Thoracic aorta (tissue), 2 donors: ENCODE results near the gene USP36. TPM values are rescaled to one million over a fixed set of nuclear protein-coding genes. Genes with fewer than 3 reads are reported as not detected.
"Not testable (repeated sequence)": the region's sequence is repeated elsewhere in the genome, so short reads cannot be mapped to it uniquely, and the experiment has no call there.

ENCODE experiments used
- ATAC-seq: fragments of 150-250 bp; one replicate; pipeline ENCODE4 v1.8.0; 2017; ENCODE audit warnings: low read depth; ENCODE audit not compliant: insufficient number of reproducible peaks, low FRiP score
- DNase-seq: peaks from one replicate; pipeline ENCODE4 v3.0.0-alpha.2; 2020; ENCODE audit warnings: low spot score
- H3K27ac ChIP-seq, 2 donors: fragments of 200-600 bp; sonication (generic); 1 replicate in 1 of 2; 2 replicates in 1 of 2; pipeline ENCODE4 v1.5.1; 2016; ENCODE audit warnings: mild to moderate bottlenecking in 2 of 2, moderate library complexity in 2 of 2
- H3K27me3 ChIP-seq: fragments of 200-600 bp; sonication (generic); replicated peaks from 2 replicates; pipeline ENCODE4 v1.6.0; 2016; ENCODE audit warnings: mild to moderate bottlenecking; ENCODE audit not compliant: insufficient read depth
- H3K36me3 ChIP-seq: fragments of 200-600 bp; sonication (generic); one replicate; pipeline ENCODE4 v1.5.1; 2016
- H3K4me1 ChIP-seq, 2 donors: fragments of 200-600 bp; sonication (generic); 1 replicate in 1 of 2; 2 replicates in 1 of 2; pipeline versions ENCODE4 v1.5.1 to v1.6.0; 2016; ENCODE audit warnings: low read depth in 2 of 2, mild to moderate bottlenecking in 1 of 2; ENCODE audit not compliant: control insufficient read depth in 1 of 2
- H3K4me3 ChIP-seq: fragments of 200-600 bp; sonication (generic); 2 replicates; pipeline ENCODE4 v1.5.1; 2016; ENCODE audit warnings: mild to moderate bottlenecking
- H3K9me3 ChIP-seq: fragments of 200-600 bp; sonication (generic); 2 replicates; pipeline ENCODE4 v1.5.1; 2016
- total RNA-seq, 2 donors: library from RNA; depleted of rRNA; stranded (reverse); fragments of >200 nt; gene quantifications; one replicate each; pipeline versions ENCODE4 v1.1.0 to v1.2.3, GENCODE V29; 2016
- TF ChIP-seq, protein P1 (sequence below): fragments of 200-600 bp; sonication (generic); IDR thresholded peaks from one replicate; pipeline ENCODE4 v1.5.1; 2019; ENCODE audit warnings: antibody characterized with exemption

Gene USP36
- total RNA-seq, 2 donors from 2014 or later: 40.3 to 95.9 TPM

- TF ChIP-seq, protein P1, sequence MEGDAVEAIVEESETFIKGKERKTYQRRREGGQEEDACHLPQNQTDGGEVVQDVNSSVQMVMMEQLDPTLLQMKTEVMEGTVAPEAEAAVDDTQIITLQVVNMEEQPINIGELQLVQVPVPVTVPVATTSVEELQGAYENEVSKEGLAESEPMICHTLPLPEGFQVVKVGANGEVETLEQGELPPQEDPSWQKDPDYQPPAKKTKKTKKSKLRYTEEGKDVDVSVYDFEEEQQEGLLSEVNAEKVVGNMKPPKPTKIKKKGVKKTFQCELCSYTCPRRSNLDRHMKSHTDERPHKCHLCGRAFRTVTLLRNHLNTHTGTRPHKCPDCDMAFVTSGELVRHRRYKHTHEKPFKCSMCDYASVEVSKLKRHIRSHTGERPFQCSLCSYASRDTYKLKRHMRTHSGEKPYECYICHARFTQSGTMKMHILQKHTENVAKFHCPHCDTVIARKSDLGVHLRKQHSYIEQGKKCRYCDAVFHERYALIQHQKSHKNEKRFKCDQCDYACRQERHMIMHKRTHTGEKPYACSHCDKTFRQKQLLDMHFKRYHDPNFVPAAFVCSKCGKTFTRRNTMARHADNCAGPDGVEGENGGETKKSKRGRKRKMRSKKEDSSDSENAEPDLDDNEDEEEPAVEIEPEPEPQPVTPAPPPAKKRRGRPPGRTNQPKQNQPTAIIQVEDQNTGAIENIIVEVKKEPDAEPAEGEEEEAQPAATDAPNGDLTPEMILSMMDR: no peak
- Histone ChIP-seq H3K36me3 (no peaks in the 10 kb centered on the region), H3K27me3 (no peaks in the 10 kb centered on the region), H3K27ac (no peak overlapping the region), H3K9me3 (no peaks in the 10 kb centered on the region), H3K4me3 (no peak overlapping the region), H3K4me1 (no peaks in the 10 kb centered on the region)
- no peak for ATAC-seq
- no peak for DNase-seq
Observed at GRCh38 chr17:78783711-78784324, 56.8 kb downstream of the USP36 start.

DNA sequence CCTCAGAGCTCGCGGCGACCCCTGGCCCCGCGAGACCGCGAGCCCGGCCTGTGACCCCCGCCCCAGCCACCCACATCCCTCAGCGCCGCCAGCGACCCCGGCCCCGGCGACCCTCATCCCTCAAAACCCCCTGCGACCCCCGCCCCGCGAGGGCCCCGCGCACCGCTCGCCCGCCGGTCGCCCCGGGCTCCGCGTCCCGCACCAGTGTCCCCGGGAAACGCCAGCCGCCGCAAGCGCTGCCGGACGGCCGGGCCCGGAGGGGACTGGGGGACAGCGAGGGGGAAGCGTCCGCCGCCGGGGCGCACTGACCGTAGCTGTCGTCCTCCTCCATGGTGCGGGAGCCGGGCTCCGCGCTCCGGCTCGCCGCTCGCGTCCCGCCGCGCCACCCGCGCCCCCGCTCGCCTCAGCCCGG is 58.7 kb downstream of the USP36 start, which contains the start of gene CYTH1:
CYTH1 (minus strand) TSS at position 381 of the 412 bp plus-strand sequence; CDS start at position 331, 50 bp downstream.
- Histone ChIP-seq H3K27ac (peak within 1 kb of the TSS; percentile 74 to 83), H3K4me1 (no peaks in the 10 kb centered on the region), H3K9me3 (no peaks in the 10 kb centered on the region), H3K4me3 (peak within 1 kb of the TSS; percentile 97), H3K36me3 (no peaks in the 10 kb centered on the region), H3K27me3 (no peaks in the 10 kb centered on the region)
- no peak for DNase-seq
- TF ChIP-seq, protein P1: no peak
- ATAC-seq: peak; percentile 12

GRCh38 chr17:78781104-78781892 is 59.3 kb downstream of the USP36 start:
- Histone ChIP-seq H3K9me3 (no peaks in the 10 kb centered on the region), H3K27ac (peak overlapping the region; percentile 74 to 83), H3K36me3 (no peaks in the 10 kb centered on the region), H3K4me3 (peak overlapping the region; percentile 97), H3K4me1 (no peaks in the 10 kb centered on the region), H3K27me3 (no peaks in the 10 kb centered on the region)
- no peak for ATAC-seq
- DNase-seq: no peak
- TF ChIP-seq, protein P1: no peak

DNA sequence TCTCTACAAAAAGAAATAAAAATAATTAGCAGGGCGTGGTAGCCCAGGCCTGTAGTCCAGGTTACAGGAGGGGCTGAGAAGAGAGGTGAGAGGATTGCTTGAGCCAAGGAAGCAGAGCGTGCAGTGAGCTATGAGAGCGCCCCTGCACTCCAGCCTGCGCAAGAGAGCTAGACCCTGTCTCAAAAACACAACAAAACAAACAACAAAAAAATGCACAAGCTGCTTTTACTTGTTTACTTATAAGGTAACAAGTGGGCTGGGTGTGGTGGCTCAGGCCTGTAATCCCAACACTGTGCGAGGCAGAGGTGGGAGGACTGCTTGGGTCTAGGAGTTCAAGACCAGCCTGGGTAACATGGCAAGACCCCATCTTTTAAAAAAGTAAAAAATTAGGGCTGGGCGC is 60.3 kb downstream of the USP36 start:
- no peaks in the 10 kb centered on the region for H3K4me1 ChIP-seq
- H3K27me3 ChIP-seq: no peaks in the 10 kb centered on the region
- H3K27ac ChIP-seq: peak overlapping the region in 1 of 2 donors; percentile 47
- no peak for DNase-seq
- peak overlapping the region; percentile 97 for H3K4me3 ChIP-seq
- no peak for ATAC-seq
- H3K36me3 ChIP-seq: no peaks in the 10 kb centered on the region
- TF ChIP-seq, protein P1: no peak
- H3K9me3 ChIP-seq: no peaks in the 10 kb centered on the region

DNA sequence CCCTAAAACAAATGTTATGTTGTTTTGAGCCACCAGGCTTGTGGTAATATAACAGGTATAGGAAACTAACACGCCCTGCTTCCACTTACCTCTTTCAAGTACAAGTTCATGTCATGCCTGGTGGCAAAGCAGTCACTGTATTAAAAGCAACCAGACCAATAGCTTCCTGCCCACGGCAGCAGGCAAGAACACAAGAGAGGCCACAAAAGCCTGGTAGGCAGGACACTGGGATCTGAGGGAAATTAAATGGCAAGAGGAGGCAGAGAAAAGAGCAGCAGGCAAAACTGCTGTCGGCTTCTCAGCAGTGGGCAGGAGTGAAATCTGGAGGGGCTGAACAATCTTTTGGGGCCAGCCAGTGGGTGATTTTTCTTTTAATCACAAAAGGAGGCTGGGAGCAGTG is 60.8 kb downstream of the USP36 start:
- no peaks in the 10 kb centered on the region for H3K27me3 ChIP-seq
- H3K4me3 ChIP-seq: peak overlapping the region; percentile 97
- DNase-seq (no peak), ATAC-seq (no peak)
- peaks cover 0 to 2% of the 10 kb centered on the region in 2 donors for H3K4me1 ChIP-seq
- no peaks in the 10 kb centered on the region for H3K36me3 ChIP-seq
- TF ChIP-seq, protein P1: no peak
- peak overlapping the region in 1 of 2 donors; percentile 47 for H3K27ac ChIP-seq
- no peaks in the 10 kb centered on the region for H3K9me3 ChIP-seq

DNA sequence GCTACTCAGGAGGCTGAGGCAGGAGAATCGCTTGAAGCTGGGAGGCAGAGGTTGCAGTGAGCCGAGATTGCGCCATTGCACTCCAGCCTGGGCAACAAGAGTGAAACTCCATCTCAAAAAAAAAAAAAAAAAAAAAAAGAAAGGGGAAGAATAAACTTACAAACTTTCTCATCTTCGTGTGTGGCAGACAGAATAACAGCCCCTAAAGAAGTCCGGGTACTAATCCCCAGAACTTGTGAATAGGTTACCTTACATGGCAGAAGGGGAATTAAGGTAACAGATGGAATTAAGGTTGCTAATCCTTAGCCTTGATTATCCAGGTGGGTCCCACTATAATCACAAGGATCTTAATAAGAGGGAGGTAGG is 61.3 kb downstream of the USP36 start:
- H3K9me3 ChIP-seq, H3K4me3 ChIP-seq, H3K27me3 ChIP-seq, H3K4me1 ChIP-seq, H3K36me3 ChIP-seq, ATAC-seq, DNase-seq: not testable (repeated sequence)
- H3K27ac ChIP-seq: peak overlapping the region in 1 of 2 donors; percentile 47
